Measurements from ENCODE around the gene SPP1. TPM values are rescaled to one million over a fixed set of nuclear protein-coding genes. Genes with fewer than 3 reads are reported as not detected.
A peak's percentile ranks its signal among the peaks of the same experiment; 100 is the strongest.

Gene SPP1
- total RNA-seq, 1 donor = 7.6 TPM

DNA sequence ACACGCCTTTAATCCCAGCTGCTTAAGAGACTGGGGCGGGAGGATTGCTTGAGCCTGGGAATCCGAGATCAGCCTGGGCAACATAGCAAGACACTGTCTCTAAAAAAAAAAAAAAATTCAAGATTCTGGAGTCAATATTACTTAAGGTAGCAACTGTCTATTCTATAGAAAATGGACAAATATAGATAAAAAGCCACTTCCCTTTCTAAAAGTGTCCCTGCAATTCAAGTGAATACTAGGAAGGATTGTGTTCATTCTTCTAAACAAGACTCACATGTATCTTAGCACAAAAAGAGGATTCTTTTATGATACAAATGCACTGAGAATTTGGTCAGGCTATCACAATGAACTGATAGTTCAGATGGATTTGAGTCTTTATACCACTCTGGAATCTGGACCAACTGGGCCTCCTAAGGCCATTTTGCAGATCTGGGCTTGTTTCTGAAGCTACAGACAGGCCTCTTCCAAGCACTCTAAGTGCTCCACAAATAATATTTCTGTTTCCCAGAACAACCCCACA, 38.9 kb downstream of the SPP1 start:
- TF ChIP-seq CTCF (IDR thresholded peaks at IDR 0.05; ENCODE audit: extremely low read depth, low read depth, low read length) = no peak
- no peak overlapping the region for H2AFZ ChIP-seq (ENCODE audit: low read length)
- no peaks in the 10 kb centered on the region for H3K9me3 ChIP-seq (ENCODE audit: low read depth, low read length)
- H3K4me2 ChIP-seq (ENCODE audit: insufficient read depth, low read length) = no peak overlapping the region
- no peak overlapping the region for H3K27ac ChIP-seq (ENCODE audit: low read depth, low read length)
- H3K27me3 ChIP-seq (ENCODE audit: insufficient read depth, low read length) = no peaks in the 10 kb centered on the region
- H3K4me1 ChIP-seq (ENCODE audit: insufficient read depth, low read length) = peaks cover 62% of the 10 kb centered on the region
- no peak for DNase-seq (ENCODE audit: insufficient read length, low spot score, missing footprints)
- peaks cover 9% of the 10 kb centered on the region for H4K20me1 ChIP-seq (ENCODE audit: insufficient read depth, low read length)
- peaks cover 80% of the 10 kb centered on the region for H3K79me2 ChIP-seq (ENCODE audit: insufficient read depth, low read length)
- peaks cover 3% of the 10 kb centered on the region for H3K36me3 ChIP-seq (ENCODE audit: insufficient read depth, low read length)
- H3K4me3 ChIP-seq (ENCODE audit: insufficient read depth, low read length) = no peak overlapping the region

DNA sequence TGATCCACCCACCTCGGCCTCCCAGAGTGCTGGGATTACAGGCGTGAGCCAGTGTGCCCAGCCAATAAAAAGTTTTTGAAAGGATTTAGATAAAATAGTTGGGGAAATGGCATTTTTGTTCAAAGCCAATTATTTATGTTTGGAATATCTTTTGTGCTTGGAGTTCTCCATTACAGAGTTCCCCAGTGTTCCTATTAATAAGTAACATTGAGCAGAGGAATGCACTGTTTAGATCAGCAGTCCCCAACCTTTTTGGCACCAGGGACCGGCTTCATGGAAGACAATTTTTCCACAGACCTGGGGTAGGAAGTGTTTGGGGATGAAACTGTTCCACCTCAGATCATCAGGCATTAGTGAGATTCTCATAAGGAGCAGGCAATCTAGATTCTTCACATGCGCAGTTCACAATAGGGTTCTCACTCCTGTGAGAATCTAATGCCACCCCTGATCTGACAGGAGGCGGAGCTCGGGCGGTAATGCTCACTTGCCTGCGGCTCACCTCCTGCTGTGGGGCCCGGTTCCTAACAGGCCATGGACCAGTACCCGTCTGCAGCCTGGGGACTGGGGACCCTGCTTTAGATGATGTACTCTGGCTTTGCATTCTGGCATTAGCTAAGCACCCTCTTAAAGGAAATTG, 40.3 kb downstream of the SPP1 start:
- DNase-seq (ENCODE audit: insufficient read length, low spot score, missing footprints) = no peak
- no peak overlapping the region for H2AFZ ChIP-seq (ENCODE audit: low read length)
- no peak overlapping the region for H3K27ac ChIP-seq (ENCODE audit: low read depth, low read length)
- no peak for TF ChIP-seq CTCF (IDR thresholded peaks at IDR 0.05; ENCODE audit: extremely low read depth, low read depth, low read length)
- H3K79me2 ChIP-seq (ENCODE audit: insufficient read depth, low read length) = peaks cover 80% of the 10 kb centered on the region
- peaks cover 53% of the 10 kb centered on the region for H3K4me1 ChIP-seq (ENCODE audit: insufficient read depth, low read length)
- H3K27me3 ChIP-seq (ENCODE audit: insufficient read depth, low read length) = no peaks in the 10 kb centered on the region
- H3K4me2 ChIP-seq (ENCODE audit: insufficient read depth, low read length) = no peak overlapping the region
- peaks cover 9% of the 10 kb centered on the region for H4K20me1 ChIP-seq (ENCODE audit: insufficient read depth, low read length)
- H3K9me3 ChIP-seq (ENCODE audit: low read depth, low read length) = no peaks in the 10 kb centered on the region
- peaks cover 15% of the 10 kb centered on the region for H3K36me3 ChIP-seq (ENCODE audit: insufficient read depth, low read length)
- H3K4me3 ChIP-seq (ENCODE audit: insufficient read depth, low read length) = no peak overlapping the region

GRCh38 chr4:88017516-88018297, 42.2 kb downstream of the SPP1 start:
- peak overlapping the region; percentile 98 for H3K27ac ChIP-seq (ENCODE audit: low read depth, low read length)
- H3K9me3 ChIP-seq (ENCODE audit: low read depth, low read length) = no peaks in the 10 kb centered on the region
- H3K36me3 ChIP-seq (ENCODE audit: insufficient read depth, low read length) = peaks cover 18% of the 10 kb centered on the region
- peak; percentile 73 for DNase-seq (ENCODE audit: insufficient read length, low spot score, missing footprints)
- no peaks in the 10 kb centered on the region for H4K20me1 ChIP-seq (ENCODE audit: insufficient read depth, low read length)
- peak overlapping the region; percentile 80 for H3K4me2 ChIP-seq (ENCODE audit: insufficient read depth, low read length)
- no peak for TF ChIP-seq CTCF (IDR thresholded peaks at IDR 0.05; ENCODE audit: extremely low read depth, low read depth, low read length)
- H3K4me3 ChIP-seq (ENCODE audit: insufficient read depth, low read length) = peak overlapping the region; percentile 54
- peaks cover 80% of the 10 kb centered on the region for H3K79me2 ChIP-seq (ENCODE audit: insufficient read depth, low read length)
- peaks cover 37% of the 10 kb centered on the region for H3K4me1 ChIP-seq (ENCODE audit: insufficient read depth, low read length)
- H2AFZ ChIP-seq (ENCODE audit: low read length) = peak overlapping the region; percentile 32
- H3K27me3 ChIP-seq (ENCODE audit: insufficient read depth, low read length) = no peaks in the 10 kb centered on the region

DNA sequence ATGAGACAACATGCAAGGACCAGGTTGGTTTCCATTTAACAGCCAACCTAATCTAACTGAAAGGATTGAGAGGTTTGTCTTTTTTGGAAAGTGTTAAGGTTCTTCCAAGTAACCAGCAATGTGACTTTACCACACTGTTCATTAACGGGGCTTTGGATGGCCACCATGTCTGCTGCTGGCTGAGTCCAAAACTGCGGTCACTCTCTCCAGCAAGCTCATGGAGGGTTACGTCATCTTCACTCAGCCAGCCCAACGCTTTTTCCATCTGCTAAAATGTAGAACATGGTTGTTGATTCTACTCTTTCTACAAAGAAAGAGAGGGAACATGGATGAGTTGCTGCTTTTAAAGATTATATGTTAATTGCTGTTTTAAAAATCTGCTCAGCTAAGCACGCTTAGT, 43.0 kb downstream of the SPP1 start:
- peaks cover 32% of the 10 kb centered on the region for H3K4me1 ChIP-seq (ENCODE audit: insufficient read depth, low read length)
- H3K4me2 ChIP-seq (ENCODE audit: insufficient read depth, low read length) = peak overlapping the region; percentile 80
- peak overlapping the region; percentile 54 for H3K4me3 ChIP-seq (ENCODE audit: insufficient read depth, low read length)
- peaks cover 21% of the 10 kb centered on the region for H3K36me3 ChIP-seq (ENCODE audit: insufficient read depth, low read length)
- no peaks in the 10 kb centered on the region for H4K20me1 ChIP-seq (ENCODE audit: insufficient read depth, low read length)
- H3K9me3 ChIP-seq (ENCODE audit: low read depth, low read length) = no peaks in the 10 kb centered on the region
- H2AFZ ChIP-seq (ENCODE audit: low read length) = peak overlapping the region; percentile 47
- H3K27me3 ChIP-seq (ENCODE audit: insufficient read depth, low read length) = no peaks in the 10 kb centered on the region
- peaks cover 79% of the 10 kb centered on the region for H3K79me2 ChIP-seq (ENCODE audit: insufficient read depth, low read length)
- peak overlapping the region; percentile 98 for H3K27ac ChIP-seq (ENCODE audit: low read depth, low read length)
- peak; percentile 82 for DNase-seq (ENCODE audit: insufficient read length, low spot score, missing footprints)
- TF ChIP-seq CTCF (IDR thresholded peaks at IDR 0.05; ENCODE audit: extremely low read depth, low read depth, low read length) = no peak

All from osteoblast (primary cell).